CD4-positive, alpha-beta T cell treated with Interleukin-15 for 1 hour (primary cell): Measurements from ENCODE around the gene TNFRSF17.
"Not testable (repeated sequence)": the region's sequence is repeated elsewhere in the genome, so short reads cannot be mapped to it uniquely, and the experiment has no call there.

Experiments
- DNase-seq: peaks from one replicate; pipeline ENCODE4 v3.0.0-alpha.2; 2020

TNFRSF17 gene

DNA sequence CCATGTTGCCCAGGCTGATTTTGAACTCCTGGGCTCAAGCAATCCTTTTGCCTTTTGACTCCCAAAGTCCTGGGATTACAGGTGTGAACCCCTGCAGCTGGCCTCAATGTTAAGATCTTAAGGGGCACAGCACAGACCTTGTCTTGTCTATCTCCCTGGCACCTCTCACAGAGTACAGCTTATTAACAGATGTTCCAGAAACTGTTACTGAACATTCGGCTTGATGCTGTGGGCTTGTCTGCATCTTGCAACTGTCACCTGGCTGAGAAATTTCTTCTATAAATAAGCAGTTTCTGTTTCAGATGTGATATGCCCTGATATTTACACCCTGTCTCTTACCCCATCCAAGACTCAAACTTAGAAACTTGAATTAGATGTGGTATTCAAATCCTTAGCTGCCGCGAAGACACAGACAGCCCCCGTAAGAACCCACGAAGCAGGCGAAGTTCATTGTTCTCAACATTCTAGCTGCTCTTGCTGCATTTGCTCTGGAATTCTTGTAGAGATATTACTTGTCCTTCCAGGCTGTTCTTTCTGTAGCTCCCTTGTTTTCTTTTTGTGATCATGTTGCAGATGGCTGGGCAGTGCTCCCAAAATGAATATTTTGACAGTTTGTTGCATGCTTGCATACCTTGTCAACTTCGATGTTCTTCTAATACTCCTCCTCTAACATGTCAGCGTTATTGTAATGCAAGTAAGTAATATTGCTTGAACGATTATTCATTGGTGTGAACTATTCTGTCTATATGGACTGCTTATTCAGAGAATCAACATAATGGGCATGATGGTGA, at the start of gene TNFRSF17:
TNFRSF17 (plus strand) TSS at position 450 of the 791 bp plus-strand sequence; CDS start at position 565, 115 bp downstream.
- no peak for DNase-seq

DNA sequence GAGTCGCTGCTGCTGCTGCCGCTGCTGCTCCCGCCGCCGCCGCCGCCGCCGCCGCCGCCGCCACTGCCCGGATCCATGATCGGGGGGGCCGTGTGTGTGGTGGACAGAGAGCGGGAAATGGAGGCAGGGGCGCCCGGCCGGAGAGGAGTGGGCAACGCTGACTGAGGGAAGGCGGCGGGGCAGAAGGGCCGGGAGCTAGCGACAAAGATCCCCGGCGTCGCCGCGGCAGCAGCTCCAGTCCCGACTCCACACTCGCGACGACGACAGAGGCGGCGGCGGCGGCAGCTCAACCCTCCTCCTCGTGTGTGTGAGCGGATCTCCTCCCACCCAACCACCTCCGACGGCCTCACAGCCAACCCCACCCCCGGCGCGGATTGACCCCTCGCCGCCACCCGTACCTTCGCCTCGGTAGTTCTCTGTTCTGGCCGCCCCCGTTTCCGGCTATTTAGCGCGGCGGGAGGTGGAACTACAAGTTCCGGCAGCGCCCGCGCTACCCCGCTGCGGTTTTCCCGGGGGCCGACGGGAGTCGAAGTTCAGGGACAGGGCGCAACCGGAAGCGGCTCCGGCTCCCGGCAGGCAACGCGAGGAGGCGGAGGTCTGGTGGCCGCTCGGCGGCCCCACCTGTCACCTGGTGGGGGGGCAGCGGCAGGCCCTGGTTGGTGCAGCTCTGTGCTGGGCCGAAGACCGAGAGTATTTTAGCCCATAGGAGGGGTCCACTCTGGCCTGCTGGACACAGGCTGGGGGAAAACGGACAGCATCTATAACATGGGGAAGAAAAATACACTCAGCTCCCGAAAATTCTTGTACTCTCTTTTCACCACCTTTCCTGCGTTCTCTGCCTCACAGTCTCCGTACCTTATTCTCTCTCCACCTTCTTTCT, 49.1 kb upstream of the TNFRSF17 start, which contains the start of gene GSPT1:
GSPT1 (minus strand) TSS at position 313 of the 880 bp plus-strand sequence; CDS start at position 77, 236 bp downstream.
- peak; percentile 98 for DNase-seq

DNA sequence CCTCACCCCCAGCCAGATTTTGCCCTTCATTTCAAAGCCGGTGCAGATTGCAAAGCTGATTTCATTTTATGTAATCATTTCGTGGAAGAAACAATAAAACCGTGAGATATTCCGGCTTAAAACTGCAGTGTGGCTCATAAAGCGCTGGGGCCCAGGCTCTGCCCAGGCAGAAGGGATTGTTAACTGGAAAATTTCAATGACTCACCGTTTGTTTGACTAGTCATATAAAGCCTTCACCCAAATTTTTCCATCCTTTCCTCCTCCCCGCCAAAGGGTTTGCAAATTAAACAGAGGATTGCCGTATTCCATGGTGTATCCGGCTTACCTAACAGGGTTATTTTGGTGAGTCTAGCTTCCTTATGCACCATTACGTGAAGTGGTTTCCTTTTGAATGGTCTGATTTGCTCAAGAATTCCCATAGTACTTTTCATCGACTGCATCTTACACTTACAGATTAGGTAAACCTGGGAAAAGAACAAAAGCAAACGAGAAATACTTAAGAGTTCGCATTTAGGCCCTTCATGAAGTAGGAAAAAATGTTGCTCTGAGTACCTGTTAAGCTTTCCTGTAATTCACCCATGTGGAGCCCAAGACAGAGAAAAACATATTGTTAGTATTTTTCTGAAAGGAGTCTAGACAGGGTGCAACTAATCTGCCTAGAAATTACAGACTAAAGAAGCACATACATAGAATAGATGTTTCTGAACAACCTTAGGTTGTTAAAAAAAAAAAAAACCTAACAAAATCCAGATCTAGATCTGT, 48.3 kb upstream of the TNFRSF17 start:
- no peak for DNase-seq

DNA sequence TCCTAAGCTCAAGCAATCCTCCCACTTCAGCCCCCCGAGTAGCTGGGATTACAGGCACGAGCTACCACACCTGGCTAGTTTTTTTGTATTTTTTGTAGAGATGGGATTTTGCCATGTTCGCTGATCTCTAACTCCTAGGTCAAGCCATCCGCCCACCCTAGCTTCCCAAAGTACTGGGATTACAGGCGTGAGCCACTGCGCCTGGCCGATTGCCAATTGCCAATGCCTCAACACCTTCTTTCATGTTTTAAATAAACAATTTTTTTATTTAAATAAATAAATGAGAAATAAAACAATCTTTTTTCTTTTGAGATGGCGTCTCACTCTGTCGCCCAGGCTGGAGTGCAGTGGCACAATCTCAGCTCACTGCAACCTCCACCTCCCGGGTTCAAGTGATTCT, 41.0 kb upstream of the TNFRSF17 start:
- DNase-seq: not testable (repeated sequence)

DNA sequence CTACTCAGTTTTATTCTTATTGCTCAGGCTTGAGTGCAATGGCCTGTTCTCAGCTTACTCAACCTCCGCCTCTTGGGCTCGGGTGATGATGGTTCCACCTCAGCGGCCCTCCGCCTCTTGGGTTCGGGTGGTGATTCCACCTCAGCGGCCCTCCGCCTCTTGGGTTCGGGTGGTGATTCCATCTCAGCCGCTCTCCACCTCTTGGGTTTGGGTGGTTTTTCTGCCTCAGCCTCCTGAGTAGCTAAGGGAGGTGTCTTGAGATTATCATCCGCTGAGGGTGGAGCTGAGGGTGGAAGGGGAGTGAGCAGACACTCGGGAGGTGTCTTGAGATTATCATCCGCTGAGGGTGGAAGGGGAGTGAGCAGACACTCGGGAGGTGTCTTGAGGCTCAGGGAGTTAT, 37.7 kb upstream of the TNFRSF17 start:
- not testable (repeated sequence) for DNase-seq

DNA sequence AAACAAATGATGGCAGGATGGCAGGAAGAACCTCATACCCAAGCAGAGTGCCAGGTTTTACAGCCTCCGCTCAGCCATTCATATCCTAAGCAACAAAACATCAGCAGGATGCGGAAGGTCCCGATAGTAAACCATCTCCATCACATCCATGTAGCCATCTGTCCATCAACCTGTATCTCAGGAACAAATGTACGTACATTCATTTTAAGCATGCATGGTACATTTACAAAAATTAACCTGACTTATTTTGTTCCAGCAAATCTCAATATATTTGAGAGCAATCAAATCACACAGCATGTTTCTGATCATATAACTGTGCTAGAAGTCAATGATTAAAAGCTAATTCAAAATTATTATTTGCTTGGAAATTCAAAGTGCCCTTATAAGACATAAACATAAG, 23.1 kb upstream of the TNFRSF17 start, which contains the start of gene NPIPB2:
NPIPB2 (minus strand) TSS at position 101 of the 400 bp plus-strand sequence; CDS start at position 101, 0 bp downstream.
- DNase-seq: not testable (repeated sequence)

DNA sequence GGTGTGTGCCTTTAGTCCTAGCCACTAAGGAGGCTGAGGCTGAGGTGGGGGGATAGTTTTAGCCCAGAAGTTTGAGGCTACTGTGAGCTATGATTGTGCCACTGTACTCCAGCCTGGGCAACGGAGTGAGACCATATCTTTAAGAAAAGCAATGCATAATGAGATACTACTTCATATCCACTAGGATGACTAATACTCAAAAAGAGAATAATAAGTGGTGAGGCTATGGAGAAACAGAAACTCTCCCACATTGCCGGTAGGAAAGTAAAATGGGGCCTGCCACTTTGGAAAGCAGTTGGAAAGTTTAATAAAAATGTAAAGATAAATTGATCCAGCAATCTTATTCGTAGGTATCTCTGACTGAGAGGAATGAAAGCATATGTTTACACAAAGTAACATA, 18.6 kb upstream of the TNFRSF17 start:
- DNase-seq: no peak

DNA sequence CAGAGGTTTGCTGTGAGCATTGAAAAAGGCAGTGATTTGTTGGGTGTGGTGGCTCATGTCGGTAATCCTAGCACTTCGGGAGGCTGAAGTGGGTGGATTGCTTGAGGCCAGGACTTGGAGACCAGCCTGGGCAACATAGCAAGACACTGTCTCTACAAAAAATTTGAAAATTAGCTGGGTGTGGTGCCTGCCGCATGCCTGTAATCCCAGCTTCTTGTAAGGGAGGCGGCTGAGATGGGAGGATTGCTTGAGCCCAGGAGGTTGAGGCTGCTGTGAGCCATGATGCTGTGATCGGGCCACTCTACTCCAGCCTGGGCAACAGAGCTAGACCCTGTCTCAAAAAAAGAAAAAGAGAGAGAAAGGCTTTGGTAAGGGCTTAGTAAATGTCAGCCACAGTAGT, 16.2 kb upstream of the TNFRSF17 start:
- DNase-seq: no peak

DNA sequence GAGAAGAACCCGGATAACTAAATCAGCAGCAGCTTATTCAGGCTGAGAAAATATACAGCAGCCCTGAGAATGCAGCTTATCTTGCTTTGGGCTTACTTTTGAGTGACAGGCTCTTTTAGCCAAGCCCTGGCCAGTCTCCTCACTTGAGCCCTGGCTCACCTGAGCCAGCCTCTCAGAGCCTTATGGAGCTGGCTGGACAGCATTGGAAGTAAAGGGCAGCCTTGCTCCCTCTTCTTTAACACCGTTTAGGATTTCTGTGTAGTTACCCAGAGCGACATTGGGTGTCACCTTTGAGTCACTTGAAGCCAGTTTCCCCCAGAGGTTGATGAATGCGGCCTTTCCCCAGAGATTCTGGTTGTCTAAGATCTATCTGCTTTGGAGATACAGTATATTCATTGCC, 15.5 kb upstream of the TNFRSF17 start:
- DNase-seq: peak; percentile 18

DNA sequence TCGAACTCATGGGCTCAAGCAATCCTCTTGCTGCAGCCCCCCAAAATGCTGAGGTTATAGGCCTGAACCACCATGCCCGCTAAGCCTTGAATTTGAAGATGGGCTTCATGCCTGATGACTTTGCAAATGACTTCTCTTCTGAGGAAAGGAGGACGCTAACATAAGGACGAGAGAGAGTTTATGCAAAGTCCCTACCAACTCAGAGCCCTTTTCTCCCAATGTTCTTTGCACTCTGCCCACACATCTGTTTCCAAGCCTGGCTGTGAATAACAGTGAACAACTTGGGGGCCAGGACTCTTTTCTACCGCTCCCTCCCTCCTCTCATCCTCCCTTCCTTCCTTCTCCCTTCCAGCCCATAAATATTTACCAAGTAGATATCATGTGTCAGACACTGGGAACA, 14.6 kb upstream of the TNFRSF17 start:
- no peak for DNase-seq

DNA sequence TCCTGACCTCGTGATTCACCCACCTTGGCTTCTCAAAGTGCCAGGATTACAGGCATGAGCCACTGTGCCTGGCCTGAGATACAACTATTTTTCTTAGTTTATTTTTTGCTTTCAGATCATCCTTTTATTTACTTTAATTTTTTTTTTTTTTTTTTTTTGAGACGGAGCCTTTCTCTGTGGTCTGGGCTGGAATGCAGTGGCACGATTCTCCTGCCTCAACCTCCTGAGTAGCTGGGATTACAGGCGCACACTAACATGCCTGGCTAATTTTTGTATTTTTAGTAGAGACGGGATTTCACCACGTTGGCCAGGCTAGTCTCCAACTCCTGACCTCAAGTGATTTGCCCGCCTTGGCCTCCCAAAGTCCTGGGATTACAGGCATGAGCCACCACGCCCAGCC, 11.4 kb upstream of the TNFRSF17 start:
- DNase-seq: not testable (repeated sequence)

DNA sequence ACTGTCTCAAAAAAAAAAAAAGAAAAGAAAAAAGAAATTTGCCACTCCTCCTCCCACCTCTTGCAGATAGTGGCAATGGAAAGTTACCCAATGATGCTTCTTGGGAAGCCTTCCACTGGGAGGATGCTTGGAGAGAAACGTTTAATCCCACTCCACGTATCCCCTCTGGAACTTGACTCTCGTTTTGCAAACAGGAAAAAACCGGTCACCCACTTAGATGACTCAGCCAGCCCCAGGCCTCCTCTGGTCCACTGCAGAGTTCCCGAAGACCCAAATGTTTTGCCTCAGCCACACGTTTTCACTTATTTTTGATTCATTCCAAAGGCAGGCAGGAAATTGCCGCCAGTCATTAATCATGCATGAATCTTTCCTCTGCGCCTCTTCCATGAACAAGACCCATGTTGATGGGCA, 9.3 kb upstream of the TNFRSF17 start:
- DNase-seq: no peak

DNA sequence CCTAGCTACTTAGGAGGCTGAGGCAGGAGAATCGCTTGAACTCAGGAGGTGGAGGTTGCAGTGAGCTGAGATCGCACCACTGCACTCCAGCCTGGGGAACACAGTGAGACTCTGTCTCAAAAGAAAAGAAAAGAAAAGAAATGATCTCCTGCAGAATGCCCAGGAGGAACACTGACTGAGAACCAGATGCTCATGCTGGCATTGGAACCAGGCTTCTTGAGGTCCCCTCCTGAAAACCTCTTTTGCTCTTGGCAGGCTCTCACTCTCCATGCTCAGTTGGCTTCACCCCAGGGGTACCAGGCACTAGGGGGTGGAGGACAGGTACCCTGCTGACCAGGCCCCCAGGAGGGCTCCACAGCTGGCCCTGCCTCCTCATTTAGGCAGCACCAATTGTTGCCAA, 8.5 kb upstream of the TNFRSF17 start:
- no peak for DNase-seq

DNA sequence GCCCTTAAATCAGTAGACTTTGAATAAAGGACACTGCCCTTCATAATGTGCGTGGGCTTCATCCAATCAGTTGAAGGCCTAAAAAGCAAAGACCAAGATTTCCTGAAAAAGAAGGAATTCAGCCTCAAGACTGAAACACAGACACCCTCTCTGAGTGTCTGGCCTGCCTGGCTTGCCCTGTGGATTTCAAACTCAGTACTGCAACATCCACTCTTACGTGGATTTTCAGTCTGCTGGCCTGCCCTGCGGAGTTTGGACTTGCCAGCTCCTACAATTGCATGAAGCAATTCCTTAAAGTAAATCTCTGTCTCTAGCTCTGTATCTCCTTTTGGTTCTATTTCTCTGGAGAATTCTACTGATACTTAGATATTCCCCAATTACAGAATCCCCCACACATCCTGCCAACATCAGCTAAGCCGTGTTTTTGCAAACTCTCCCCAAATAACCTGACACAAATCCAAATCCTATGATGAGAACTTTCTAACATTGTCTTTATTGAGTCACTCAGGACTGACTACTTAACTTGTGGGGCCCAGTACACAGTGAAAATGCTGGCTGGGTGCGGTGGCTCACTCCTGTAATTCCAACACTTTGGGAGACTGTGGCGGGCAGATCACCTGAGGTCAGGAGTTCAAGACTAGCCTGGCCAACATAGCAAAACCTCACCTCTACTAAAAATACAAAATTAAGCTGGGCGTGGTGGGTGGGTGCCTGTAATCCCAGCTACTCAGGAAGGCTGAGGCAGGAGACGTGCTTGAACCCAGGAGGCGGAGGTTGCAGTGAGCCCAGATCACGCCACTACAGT, 7.2 kb upstream of the TNFRSF17 start:
- DNase-seq: no peak

DNA sequence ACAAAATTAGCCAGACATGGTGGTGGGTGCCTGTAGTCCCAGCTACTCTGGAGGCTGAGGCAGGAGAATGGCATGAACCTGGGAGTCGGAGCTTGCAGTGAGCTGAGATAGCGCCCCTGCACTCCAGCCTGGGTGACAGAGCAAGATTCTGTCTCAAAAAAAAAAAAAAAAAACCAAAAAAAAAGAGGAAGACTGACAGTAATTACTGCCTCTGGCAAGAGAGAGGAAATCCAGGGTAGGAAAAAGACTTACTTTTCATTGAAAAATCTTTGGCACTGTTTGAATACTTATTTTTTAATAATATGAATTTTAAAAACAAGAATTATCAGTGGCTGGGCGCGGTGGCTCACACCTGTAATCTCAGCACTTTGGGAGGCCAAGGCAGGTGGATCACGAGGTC, 2.6 kb upstream of the TNFRSF17 start:
- not testable (repeated sequence) for DNase-seq

DNA sequence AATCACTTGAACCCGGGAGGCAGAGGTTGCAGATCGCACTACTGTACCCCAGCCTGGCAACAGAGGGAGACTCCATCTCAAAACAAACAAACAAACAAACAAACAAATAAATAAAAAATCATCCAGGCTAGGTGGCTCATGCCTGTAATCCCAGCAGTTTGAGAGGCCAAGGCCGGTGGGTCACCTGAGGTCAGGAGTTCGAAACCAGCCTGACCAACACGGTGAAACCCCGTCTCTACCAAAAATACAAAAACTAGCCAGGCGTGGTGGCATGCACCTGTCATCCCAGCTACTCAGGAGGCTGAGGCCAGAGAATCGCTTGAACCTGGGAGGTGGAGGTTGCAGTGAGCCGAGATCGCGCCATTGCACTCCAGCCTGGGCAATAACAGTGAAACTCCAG, 2.0 kb upstream of the TNFRSF17 start:
- DNase-seq: not testable (repeated sequence)

DNA sequence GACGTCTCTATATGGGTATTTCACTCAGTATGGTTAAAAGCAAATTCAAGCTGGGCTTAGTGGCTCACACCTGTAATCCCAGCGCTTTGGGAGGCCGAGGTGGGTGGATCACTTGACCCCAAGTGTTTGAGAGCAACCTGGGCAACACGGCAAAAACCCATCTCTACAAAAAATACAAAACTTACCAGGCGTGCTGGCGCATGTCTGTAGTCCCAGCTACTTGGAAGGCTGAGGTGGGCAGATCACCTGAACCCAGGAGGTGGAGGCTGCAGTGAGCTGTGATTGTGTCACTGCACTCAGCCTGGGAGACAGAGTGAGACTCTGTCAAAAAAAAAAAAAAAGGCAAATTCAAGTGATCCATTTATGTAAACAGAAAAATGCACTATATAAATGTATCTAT, 1.3 kb upstream of the TNFRSF17 start:
- no peak for DNase-seq

DNA sequence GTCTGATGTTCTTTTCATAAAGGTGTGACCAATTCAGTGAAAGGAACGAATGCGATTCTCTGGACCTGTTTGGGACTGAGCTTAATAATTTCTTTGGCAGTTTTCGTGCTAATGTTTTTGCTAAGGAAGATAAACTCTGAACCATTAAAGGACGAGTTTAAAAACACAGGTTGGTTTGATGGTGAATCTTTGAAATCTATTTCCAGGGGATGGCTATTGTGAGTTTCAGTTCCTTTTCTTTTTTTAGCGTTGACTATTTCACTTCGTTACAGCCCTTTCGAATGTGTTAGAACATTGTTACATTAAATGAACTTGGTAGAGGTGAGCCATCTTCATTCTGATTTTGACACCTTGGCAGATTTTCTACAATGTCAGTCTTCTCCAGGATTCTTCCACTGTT, 1.2 kb downstream of the TNFRSF17 start:
- no peak for DNase-seq

DNA sequence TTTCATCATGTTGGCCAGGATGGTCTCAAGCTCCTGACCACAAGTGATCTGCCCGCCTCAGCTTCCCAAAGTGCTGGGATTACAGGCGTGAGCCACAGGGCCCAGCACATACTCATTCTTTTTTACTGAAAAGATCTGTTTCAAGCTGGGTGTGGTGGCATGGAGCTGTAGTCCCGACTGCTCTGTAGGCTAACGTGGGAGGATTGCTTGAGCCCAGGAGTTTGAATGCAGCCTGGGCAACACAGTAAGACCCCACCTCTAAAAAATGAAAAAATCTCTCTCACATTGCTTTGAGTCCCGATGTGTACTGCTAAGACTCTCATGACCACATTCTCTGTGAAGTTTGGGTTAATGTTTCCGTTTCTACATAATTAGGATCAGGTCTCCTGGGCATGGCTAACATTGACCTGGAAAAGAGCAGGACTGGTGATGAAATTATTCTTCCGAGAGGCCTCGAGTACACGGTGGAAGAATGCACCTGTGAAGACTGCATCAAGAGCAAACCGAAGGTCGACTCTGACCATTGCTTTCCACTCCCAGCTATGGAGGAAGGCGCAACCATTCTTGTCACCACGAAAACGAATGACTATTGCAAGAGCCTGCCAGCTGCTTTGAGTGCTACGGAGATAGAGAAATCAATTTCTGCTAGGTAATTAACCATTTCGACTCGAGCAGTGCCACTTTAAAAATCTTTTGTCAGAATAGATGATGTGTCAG, 2.3 kb downstream of the TNFRSF17 start:
- no peak for DNase-seq

DNA sequence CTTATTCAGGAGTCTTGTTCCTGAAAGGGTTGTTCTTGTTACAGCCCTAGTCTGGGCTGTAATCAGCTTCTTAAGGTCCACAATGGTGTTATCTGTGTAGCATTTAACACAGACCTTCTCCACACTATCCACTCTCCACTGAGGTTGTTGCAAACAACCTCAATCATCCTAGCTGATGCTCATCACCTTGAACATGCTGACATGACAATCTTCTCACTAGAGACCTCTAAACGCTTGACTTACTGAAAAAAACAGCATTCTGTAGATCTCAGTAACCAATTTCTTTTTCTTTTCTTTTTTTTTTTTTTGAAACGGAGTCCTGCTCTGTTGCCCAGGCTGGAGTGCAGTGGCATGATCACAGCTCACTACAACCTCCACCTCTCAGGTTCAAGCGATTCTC, 3.6 kb downstream of the TNFRSF17 start:
- DNase-seq: no peak

DNA sequence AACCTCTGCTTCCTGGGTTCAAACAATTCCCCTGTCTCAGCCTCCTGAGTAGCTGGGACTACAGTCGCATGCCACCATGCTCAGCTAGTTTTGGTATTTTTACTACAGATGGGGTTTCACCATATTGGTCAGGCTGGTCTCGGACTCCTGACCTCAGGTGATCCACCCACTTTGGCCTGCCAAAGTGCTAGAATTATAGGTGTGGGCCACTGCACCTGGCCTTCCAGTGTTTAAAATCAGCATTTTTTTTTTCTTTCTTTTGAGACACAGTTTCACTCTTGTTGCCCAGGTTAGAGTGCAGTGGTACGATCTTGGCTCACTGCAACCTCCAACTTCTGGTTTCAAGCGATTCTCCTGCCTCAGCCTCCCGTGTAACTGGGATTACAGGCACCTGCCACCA, 5.3 kb downstream of the TNFRSF17 start:
- not testable (repeated sequence) for DNase-seq
